Measurements from ENCODE around the gene AP2M1.
"Not testable (repeated sequence)": the region's sequence is repeated elsewhere in the genome, so short reads cannot be mapped to it uniquely, and the experiment has no call there.

AP2M1 gene

GRCh38 chr3:184158404-184158803 is 16.3 kb upstream of the AP2M1 start:
- no peak for DNase-seq

DNA sequence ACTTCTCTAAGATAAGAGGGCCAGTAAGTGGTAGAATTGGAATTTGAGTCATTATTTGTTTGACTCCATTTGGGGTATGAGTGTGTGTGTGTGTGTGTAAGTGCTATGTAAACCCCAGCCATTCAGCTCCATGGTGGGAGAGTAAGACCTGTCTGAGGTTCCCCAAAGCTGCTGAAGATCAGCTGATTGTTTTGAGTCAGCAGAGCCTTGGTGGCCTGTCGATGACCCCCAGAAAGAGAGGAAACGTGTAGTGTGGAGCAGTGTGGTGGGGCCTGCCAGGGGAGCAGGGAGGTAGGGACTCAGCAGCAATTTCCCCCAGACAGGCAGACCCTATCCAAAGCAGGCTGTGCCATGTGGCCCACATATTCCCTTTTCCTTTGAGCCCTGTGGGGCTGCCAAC is 14.2 kb upstream of the AP2M1 start:
- no peak for DNase-seq

GRCh38 chr3:184162571-184163070 is 12.0 kb upstream of the AP2M1 start:
- DNase-seq: not testable (repeated sequence)

DNA sequence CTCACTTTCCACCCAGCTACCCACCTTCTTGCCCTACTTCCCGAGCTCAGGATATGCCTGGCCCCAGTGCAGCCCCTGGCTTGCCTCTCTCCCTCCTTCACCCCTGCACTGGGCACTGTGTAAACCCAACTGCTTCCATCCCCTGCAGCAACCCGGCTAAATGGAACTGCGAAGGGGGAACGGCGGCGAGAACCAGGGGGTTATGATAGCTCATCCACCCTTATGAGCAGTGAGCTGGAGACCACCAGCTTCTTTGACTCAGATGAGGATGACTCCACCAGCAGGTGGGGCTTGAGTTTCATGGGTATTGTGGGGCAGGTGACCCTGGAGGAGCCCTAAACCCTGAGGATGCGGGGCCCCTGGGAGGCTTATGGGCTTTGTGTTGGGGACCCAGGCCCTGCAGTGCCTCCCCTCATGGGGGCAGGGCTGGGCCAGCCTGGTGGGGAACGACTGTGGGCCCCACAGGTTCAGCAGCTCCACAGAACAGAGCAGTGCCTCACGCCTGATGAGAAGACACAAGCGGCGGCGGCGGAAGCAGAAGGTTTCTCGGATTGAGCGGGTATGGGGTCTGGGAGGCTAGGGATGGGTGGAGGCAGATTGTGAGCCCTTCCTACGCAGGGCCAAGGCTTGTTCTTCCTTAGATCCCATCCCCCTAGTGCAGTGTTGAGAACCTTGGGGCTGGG is 9.9 kb upstream of the AP2M1 start:
- no peak for DNase-seq

DNA sequence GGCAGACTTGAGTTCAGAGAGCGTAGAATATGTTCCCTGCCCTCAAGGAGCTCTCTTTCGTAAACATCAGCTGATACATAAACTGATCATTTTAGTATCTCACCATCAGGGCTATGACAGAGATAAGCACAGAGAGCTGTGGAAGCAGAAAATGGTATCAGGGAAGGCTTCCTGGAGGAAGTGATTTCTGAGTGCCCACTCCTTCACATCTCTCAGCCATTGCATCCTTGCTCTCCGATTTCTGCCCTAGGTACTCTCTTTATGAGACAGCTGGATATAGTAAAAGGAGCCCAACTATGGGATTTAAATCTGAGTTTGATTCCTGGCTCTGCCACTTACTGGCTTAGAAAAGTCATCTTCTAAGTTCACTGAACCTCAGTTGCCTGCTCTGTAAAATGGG is 9.1 kb upstream of the AP2M1 start:
- DNase-seq: no peak

- no peak for DNase-seq
Measured at GRCh38 chr3:184166671-184167070, 8.0 kb upstream of the AP2M1 start.

- no peak for DNase-seq
Measured at GRCh38 chr3:184167786-184168185, 6.9 kb upstream of the AP2M1 start.

DNA sequence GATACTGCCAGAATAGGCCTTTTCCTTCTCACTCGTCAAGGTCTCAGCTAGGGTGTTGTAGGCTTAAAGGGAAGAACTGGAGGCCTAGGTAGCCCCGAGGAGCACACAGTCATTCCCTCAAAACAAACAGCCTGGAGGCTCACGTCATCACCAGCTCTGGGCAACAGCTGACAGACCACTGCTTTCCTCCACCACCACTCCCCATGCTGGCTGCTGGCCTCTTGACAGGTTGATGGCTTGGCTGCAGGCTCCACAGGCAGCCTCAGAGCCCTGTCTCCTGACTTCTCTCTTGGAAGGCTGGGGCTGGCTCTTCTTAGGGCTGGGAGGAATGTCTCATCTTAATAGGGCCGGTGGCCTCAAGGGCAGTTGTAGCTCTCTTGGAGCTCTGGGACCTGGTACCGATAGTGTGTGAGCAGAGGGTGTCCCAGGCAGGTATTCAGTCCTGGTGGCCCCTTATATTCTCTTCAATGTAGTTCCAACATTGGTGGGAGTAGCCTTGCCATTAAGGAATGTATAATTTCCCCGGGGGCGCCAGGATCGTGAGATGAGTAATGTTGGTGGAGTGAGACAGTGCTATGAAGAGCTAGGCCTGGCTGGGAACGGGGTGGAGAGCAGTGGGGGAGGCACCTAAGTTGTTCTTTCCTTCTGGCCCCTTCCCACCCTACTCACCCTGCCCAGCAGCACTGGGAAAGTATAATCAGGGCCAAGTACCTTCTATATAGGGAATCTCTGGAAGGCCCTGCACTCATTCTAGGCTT is 6.1 kb upstream of the AP2M1 start:
- no peak for DNase-seq

- DNase-seq: no peak
Measured at GRCh38 chr3:184169896-184170875, 4.5 kb upstream of the AP2M1 start.

- DNase-seq: no peak
Measured at GRCh38 chr3:184171562-184171961, 3.1 kb upstream of the AP2M1 start.

DNA sequence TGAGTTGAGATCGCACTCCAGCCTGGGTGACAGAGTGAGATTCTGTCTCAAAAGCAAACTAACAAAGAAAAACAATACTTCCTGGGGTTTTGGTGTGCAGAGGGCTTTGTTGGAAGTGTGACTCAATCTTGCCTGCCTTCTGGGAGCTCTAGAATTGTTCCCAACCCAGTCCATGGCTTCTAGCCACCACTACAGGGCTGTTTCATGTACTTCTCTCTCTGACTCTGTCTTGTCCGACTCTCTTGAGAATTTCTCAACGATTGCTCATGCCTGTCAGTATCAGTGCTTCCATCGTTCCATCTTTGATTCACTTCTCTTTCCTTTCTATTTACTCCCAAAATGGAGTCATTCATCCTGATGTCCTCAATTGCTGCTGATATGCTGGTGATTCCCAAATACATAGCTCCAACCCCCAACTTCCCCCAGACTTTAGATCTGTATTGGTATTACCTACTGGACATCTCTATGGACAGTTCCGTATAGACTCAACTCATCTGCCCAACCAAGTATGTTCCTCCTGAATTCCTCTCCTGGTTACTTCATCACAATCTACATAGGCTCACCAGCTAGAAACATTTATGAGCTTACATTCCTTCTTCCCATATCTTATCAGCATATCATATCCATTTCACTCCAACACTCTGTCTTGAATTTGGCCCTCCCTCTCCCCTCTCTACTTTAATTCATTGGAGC is 1.8 kb upstream of the AP2M1 start:
- no peak for DNase-seq

GRCh38 chr3:184173374-184173722 is 1.3 kb upstream of the AP2M1 start:
- no peak for DNase-seq

DNA sequence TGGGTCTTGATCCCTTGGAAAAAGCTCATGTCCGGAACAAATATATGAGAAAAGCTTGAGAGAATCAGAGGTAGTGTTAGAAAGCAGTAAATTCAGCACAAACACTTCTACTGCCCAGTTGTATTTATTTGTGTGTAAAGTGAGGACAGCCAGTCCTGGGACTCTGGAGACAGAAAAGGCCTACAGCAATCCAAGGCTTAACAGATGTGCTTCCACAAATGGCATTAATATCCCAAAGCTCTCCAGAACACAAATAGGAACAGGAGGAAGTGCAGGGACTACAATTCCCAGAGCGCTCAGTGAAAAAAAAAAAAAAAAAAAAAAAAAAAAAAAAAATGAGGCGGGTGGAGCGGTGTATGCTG is 390 bp upstream of the AP2M1 start:
- DNase-seq: no peak

DNA sequence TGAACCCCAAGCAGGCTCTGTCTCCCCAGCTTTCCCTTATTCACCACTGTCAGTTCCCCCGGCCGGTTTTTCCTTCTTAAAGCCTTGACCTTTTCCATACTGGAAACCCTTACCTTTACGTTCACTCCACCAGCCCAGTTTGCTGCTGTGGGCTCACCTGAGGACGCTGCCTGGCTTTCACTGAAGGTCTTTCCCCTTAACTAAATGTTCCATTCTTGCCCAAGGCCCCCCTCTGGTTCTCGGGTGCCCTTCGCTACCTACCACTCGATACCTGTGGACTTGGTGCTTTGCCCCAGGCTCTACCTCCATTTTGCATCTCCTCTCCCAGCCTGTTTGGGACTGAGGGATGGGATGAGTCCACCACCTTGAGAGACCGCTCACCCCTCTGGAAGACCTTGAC is 851 bp downstream of the AP2M1 start:
- no peak for DNase-seq

DNA sequence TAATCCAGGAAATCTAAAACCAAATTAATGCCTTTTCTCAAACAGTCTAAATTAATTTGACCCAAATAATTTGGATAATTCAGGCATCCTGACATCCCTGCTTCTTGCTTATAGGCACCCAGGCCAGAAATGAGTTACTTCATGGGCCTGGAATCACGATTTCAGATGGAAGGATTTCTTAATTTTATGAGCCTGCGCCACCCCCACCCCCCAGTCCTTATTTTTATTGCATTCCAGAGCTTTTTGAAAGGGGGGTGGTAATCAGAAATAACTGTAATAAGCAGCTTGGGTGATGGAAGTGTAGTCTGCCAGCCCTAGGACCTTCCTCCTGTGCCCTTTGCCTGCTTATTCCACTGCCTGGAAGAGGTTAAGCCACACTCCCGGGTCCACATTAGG is 1.3 kb downstream of the AP2M1 start:
- DNase-seq: no peak

- no peak for DNase-seq
Measured at GRCh38 chr3:184176377-184177330, 2.0 kb downstream of the AP2M1 start.

DNA sequence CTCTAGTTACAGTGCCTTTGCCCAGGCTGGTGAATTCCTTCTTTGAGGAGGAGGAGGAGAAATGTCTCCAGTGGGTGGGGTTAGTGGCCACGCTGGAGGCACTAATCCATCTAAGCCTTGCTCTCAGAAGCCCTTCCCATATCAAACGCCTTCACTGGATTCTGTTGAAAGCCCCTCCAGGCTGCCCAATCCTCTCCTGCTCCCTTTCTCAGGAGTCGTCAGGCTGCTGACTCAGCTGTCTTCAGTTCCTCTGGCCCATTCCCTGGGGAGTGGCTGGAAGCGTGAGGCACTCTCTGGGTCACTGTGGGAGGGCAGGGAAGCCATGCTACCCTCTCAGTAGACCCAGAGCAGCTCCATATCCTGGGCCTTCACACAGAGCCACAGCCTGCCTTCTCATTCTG is 2.7 kb downstream of the AP2M1 start:
- no peak for DNase-seq

DNA sequence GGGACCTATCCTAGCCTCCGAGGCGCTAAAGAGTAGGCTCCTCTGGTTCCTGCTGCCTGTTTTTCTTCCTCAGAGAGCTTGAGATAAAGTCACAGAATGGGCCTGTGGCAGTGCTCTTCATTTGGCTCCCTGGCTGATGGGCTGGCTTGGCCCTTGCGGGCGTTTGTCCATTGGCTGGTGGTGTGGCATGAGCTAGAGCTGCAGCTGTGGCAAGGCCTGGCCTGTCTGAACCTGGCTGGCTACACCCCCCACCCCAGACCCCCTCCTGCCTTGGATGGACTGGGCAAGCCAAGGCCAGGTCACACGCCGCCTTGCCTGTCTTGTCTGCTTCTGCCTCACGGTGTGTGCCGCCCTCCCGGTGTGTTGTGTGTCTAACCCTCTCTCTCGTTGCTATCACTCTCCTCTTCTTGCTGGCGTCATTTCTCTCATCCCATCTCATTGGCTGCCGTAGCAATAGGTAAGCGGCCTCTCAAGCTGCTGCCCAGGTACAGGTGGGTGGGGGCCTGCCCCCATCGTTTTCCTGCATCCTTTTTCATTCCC is 3.2 kb downstream of the AP2M1 start:
- no peak for DNase-seq

GRCh38 chr3:184178521-184179138 is 4.0 kb downstream of the AP2M1 start:
- DNase-seq: no peak

DNA sequence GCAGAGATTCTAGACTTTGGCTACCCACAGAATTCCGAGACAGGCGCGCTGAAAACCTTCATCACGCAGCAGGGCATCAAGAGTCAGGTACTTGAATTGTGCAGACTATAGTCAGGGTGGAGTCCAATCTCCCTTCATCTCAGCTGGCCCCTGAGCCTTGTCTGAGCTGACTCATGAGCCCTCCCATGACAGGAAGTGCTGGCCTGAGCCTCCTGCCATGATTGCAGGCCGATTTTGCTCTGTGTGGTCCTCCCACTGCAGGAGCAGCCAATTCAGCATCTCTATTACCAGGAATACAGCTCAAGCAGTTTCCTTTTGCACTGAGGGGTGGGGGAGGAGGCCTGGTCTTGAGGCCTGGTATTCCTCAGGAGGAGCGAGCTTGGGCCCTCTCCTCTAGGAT is 5.5 kb downstream of the AP2M1 start:
- DNase-seq: no peak

DNA sequence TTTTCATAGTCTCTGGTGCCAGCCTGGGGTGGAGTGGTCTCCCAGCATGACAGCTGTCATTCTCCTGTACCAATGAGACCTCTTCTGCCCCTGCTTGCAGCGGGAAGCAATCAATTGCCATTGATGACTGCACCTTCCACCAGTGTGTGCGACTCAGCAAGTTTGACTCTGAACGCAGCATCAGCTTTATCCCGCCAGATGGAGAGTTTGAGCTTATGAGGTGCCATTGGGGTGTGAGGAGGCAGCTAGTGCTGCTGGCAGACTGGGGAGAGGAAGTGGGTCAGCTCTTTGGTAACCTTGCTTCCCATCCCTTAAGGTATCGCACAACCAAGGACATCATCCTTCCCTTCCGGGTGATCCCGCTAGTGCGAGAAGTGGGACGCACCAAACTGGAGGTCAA is 6.9 kb downstream of the AP2M1 start:
- no peak for DNase-seq

Data from activated naive CD4-positive, alpha-beta T cell treated with anti-CD3 and anti-CD28 coated beads, Interleukin-2, amount 50 U/mL, for 16 hours (primary cell).